GM06990 (cell line): ENCODE results near the gene CNTNAP2.

Experiments
- DNase-seq: peaks from one replicate; pipeline ENCODE4 v3.0.0-alpha.2; 2011; ENCODE audit not compliant: insufficient read length; ENCODE audit errors: extremely low read depth
- H3K27me3 ChIP-seq: replicated peaks from 2 replicates; pipeline ENCODE4 v1.6.0; 2011; ENCODE audit warnings: low read length; ENCODE audit not compliant: control insufficient read depth, insufficient read depth
- H3K36me3 ChIP-seq: 2 replicates; pipeline ENCODE4 v1.5.1; 2011; ENCODE audit warnings: low read length; ENCODE audit not compliant: control insufficient read depth, insufficient read depth
- H3K4me3 ChIP-seq: replicated peaks from 2 replicates; pipeline ENCODE4 v1.5.1; 2011; ENCODE audit warnings: low read depth, mild to moderate bottlenecking, control low read depth, low read length
- CTCF ChIP-seq: IDR thresholded peaks from 2 replicates; pipeline ENCODE4 v1.5.1; 2011; ENCODE audit warnings: low read length, control low read depth, mild to moderate bottlenecking, inconsistent platforms; ENCODE audit not compliant: insufficient read depth, poor library complexity, severe bottlenecking

The CNTNAP2 gene

DNA sequence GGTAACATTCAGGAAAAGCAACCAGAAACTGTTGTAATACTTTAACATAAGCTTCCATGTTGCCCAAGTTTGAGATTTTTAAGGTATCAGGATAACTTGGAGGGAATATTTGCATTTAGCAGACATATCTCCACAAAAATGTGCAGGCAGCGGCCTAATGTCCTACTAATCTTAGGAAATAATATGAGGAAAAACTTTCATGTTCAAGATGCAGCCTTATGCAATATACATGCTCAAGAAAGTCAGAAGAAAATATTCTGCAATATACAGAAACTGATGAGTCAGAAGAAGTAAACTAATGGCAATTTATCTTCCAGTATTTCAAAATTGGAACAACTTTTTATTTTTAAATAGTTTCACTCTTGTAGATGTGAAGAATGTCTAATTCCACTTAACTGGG lies 2010.8 kb downstream of the CNTNAP2 start:
- H3K27me3 ChIP-seq, result no peaks in the 10 kb centered on the region
- no peak overlapping the region for H3K4me3 ChIP-seq
- no peaks in the 10 kb centered on the region for H3K36me3 ChIP-seq
- TF ChIP-seq CTCF, result no peak
- no peak for DNase-seq

DNA sequence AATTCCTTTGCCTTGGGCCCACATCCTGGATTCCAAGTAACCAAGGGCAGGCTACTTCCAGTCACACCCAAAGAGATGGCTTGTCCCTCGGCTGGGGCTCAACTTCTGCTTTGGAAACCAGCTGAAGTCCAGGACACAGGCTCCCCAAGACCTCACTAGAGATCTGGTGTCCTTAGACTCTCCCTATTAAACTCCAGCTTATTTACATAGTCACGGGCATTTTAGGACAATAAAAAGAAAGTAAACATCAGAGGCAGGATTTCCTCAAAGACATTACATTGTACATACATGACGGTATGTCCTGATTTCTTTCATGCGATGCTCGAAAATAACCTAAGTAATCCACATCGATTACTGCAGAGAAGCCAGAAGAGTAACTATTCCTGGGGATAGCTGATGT lies 2012.4 kb downstream of the CNTNAP2 start:
- H3K27me3 ChIP-seq, result no peaks in the 10 kb centered on the region
- no peak overlapping the region for H3K4me3 ChIP-seq
- no peak for TF ChIP-seq CTCF
- DNase-seq, result no peak
- H3K36me3 ChIP-seq, result no peaks in the 10 kb centered on the region

- Histone ChIP-seq H3K27me3 (no peaks in the 10 kb centered on the region), H3K36me3 (no peaks in the 10 kb centered on the region), H3K4me3 (no peak overlapping the region)
- no peak for TF ChIP-seq CTCF
- no peak for DNase-seq
These were observed 2018.5 kb downstream of the CNTNAP2 start for GRCh38 chr7:148135116-148135515.

DNA sequence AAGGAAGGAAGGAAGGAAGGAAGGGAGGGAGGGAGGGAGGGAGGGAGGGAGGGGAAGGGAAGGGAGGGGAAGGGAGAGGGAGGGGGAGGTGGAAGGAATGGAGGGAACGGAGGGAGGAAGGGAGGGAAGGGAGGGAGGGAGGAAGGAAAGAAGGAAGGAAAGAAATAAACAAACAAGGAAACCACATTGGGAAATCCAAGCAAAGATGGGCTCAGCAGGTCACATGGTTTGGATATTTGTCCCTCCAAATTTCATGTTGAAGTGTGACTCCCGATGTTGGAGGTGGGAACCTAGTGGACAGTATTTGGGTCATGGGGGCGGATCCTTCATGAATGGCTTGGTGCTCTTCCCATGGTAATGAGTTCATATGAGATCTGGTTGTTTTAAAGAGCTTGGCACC lies 2019.4 kb downstream of the CNTNAP2 start:
- Histone ChIP-seq H3K27me3 (no peaks in the 10 kb centered on the region), H3K36me3 (no peaks in the 10 kb centered on the region), H3K4me3 (no peak overlapping the region)
- TF ChIP-seq CTCF, result no peak
- no peak for DNase-seq

DNA sequence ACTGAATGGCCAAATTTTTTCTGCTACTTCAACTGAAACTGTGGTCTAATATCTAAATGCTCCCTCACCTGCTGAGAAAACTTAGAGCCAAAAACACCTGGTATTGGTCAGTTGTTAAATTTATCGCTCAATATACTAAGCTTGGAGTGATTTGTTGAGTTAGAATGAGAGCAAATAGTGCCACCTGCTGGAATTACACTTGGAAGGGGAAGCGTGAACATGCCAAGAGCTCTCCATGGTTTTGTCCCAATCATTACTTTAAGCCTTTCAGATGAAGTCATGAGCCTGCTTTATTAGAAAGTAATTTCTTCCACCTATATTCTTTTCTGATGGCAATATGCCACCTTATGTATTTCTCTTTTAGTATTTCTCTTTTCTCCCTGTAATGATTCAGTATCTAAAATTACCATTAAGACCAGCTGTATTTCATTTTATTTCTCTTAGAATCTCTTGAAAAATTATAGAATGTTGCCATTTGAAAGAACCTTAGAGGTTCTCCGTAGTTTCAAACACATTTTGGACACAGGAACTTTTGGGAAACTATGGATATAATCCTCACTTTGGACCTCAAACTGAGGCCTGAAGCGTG lies 2026.2 kb downstream of the CNTNAP2 start:
- no peaks in the 10 kb centered on the region for H3K36me3 ChIP-seq
- no peaks in the 10 kb centered on the region for H3K27me3 ChIP-seq
- TF ChIP-seq CTCF, result peak; percentile 48
- no peak for DNase-seq
- H3K4me3 ChIP-seq, result no peak overlapping the region

- H3K27me3 ChIP-seq, result no peaks in the 10 kb centered on the region
- no peak for TF ChIP-seq CTCF
- no peak for DNase-seq
- no peaks in the 10 kb centered on the region for H3K36me3 ChIP-seq
- no peak overlapping the region for H3K4me3 ChIP-seq
These were observed 2028.2 kb downstream of the CNTNAP2 start for GRCh38 chr7:148144827-148145226.
